Measurements from ENCODE around the gene RASL10A.
A peak's percentile ranks its signal among the peaks of the same experiment; 100 is the strongest.

RASL10A gene

GRCh38 chr22:29302681-29303465 lies 12.6 kb downstream of the RASL10A start:
- DNase-seq, result no peak

GRCh38 chr22:29302402-29302680 lies 13.2 kb downstream of the RASL10A start:
- no peak for DNase-seq

GRCh38 chr22:29301716-29302401 lies 13.6 kb downstream of the RASL10A start:
- no peak for DNase-seq

- DNase-seq, result no peak
These were observed 14.5 kb downstream of the RASL10A start for GRCh38 chr22:29300807-29301601.

GRCh38 chr22:29300467-29300806 lies 15.1 kb downstream of the RASL10A start:
- DNase-seq, result no peak

GRCh38 chr22:29299136-29299900 lies 16.2 kb downstream of the RASL10A start:
- no peak for DNase-seq

- DNase-seq, result no peak
These were observed 16.9 kb downstream of the RASL10A start for GRCh38 chr22:29298641-29299040.

- no peak for DNase-seq
These were observed 23.1 kb downstream of the RASL10A start for GRCh38 chr22:29292379-29292778.

GRCh38 chr22:29291215-29291614 lies 24.3 kb downstream of the RASL10A start:
- DNase-seq, result no peak

GRCh38 chr22:29290061-29290460 lies 25.4 kb downstream of the RASL10A start:
- no peak for DNase-seq

GRCh38 chr22:29288837-29289236 lies 26.7 kb downstream of the RASL10A start:
- DNase-seq, result no peak

- DNase-seq, result no peak
These were observed 31.3 kb downstream of the RASL10A start for GRCh38 chr22:29284196-29284595.

GRCh38 chr22:29277927-29278326 lies 37.6 kb downstream of the RASL10A start:
- no peak for DNase-seq

GRCh38 chr22:29275819-29276565 lies 39.5 kb downstream of the RASL10A start:
- DNase-seq, result no peak

- DNase-seq, result no peak
These were observed 40.3 kb downstream of the RASL10A start for GRCh38 chr22:29275167-29275566.

- DNase-seq, result no peak
These were observed 42.9 kb downstream of the RASL10A start for GRCh38 chr22:29272624-29273023.

GRCh38 chr22:29270475-29271271 lies 44.8 kb downstream of the RASL10A start:
- peak; percentile 33 for DNase-seq

- DNase-seq, result no peak
These were observed 45.6 kb downstream of the RASL10A start for GRCh38 chr22:29269731-29270474.

- no peak for DNase-seq
These were observed 46.3 kb downstream of the RASL10A start for GRCh38 chr22:29269230-29269604.

- peak; percentile 71 for DNase-seq
These were observed 46.8 kb downstream of the RASL10A start for GRCh38 chr22:29268511-29269229.

Measured in fibroblast of skin of abdomen (primary cell).